HCT116 (cell line): ENCODE data around the gene PSTPIP1.

Source experiments
- CEBPB ChIP-seq: IDR thresholded peaks from 2 replicates; pipeline ENCODE4 v1.6.1; 2012; ENCODE audit warnings: low read depth
- ELF1 ChIP-seq: IDR thresholded peaks from 2 replicates; pipeline ENCODE4 v1.6.1; 2012; ENCODE audit warnings: low read depth, borderline replicate concordance
- EZH2 ChIP-seq: fragments of 200-600 bp; sonication (generic); IDR thresholded peaks from 2 replicates; pipeline ENCODE4 v1.6.1; 2017; ENCODE audit warnings: antibody characterized with exemption, mixed run types
- EZH2phosphoT487 ChIP-seq: fragments of 200-600 bp; IDR thresholded peaks from 2 replicates; pipeline ENCODE4 v1.6.1; 2018; ENCODE audit warnings: antibody characterized with exemption, borderline replicate concordance
- FOSL1 ChIP-seq: IDR thresholded peaks from 2 replicates; pipeline ENCODE4 v1.6.1; 2012; ENCODE audit warnings: low read depth
- JUND ChIP-seq: IDR thresholded peaks from 2 replicates; pipeline ENCODE4 v1.6.1; 2012
- POLR2AphosphoS5 ChIP-seq: IDR thresholded peaks from 2 replicates; pipeline ENCODE4 v1.6.1; 2011; ENCODE audit warnings: mild to moderate bottlenecking, low read depth, low read length, moderate library complexity
- SP1 ChIP-seq: IDR thresholded peaks from 2 replicates; pipeline ENCODE4 v1.6.1; 2012; ENCODE audit warnings: low read depth
- TCF7L2 ChIP-seq: IDR thresholded peaks from 2 replicates; pipeline ENCODE4 v1.7.0; 2011; ENCODE audit warnings: borderline replicate concordance, inconsistent platforms; ENCODE audit not compliant: insufficient read depth, insufficient read length; ENCODE audit errors: extremely low read depth
- TF ChIP-seq, protein P1 (sequence below), 3 experiments: fragments of 200-600 bp in 1 of 3; sonication (generic) in 1 of 3; IDR thresholded peaks in 2 of 3; conservative IDR thresholded peaks in 1 of 3; 2 replicates each; pipeline ENCODE4 v1.5.1; 2012 to 2017; ENCODE audit warnings: low read depth in 2 of 3, low read length in 2 of 3, antibody characterized with exemption in 1 of 3, borderline replicate concordance in 1 of 3, control low read depth in 1 of 3, mild to moderate bottlenecking in 1 of 3, mixed read lengths in 1 of 3, mixed run types in 1 of 3, moderate library complexity in 1 of 3; ENCODE audit not compliant: insufficient read depth in 1 of 3
- TF ChIP-seq, protein P2 (sequence below): IDR thresholded peaks from 2 replicates; pipeline ENCODE4 v1.6.1; 2012; ENCODE audit warnings: low read depth
- TF ChIP-seq, protein P3 (sequence below): IDR thresholded peaks from 2 replicates; pipeline ENCODE4 v1.6.1; 2012

DNA sequence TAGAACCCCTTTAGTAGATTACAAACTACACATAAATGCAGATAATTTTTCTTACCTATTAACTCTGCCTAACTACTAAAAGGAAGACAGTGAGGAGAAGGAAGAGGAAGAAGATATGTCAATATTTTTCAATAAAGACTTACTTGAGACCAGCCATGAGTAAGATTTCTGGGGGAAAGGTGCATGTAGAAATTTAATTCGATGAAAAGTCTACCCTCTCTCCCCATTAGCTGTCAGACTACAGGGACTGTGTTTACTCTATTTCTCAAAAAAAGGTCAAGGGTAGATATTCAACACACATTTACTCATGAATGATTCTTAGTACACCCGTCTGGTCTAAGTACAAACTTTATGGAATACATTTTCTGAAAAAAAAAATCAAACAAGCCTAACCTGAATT is 69.1 kb downstream of the PSTPIP1 start:
- TF ChIP-seq POLR2AphosphoS5 = no peak
- TF ChIP-seq EZH2phosphoT487 = no peak
- TF ChIP-seq, protein P1, sequence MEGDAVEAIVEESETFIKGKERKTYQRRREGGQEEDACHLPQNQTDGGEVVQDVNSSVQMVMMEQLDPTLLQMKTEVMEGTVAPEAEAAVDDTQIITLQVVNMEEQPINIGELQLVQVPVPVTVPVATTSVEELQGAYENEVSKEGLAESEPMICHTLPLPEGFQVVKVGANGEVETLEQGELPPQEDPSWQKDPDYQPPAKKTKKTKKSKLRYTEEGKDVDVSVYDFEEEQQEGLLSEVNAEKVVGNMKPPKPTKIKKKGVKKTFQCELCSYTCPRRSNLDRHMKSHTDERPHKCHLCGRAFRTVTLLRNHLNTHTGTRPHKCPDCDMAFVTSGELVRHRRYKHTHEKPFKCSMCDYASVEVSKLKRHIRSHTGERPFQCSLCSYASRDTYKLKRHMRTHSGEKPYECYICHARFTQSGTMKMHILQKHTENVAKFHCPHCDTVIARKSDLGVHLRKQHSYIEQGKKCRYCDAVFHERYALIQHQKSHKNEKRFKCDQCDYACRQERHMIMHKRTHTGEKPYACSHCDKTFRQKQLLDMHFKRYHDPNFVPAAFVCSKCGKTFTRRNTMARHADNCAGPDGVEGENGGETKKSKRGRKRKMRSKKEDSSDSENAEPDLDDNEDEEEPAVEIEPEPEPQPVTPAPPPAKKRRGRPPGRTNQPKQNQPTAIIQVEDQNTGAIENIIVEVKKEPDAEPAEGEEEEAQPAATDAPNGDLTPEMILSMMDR (IDR thresholded peaks at IDR 0.05 in 2 of 3, conservative IDR thresholded peaks at IDR 0.05 in 1 of 3; ENCODE audit: borderline replicate concordance in 1 of 3, insufficient read depth in 1 of 3, low read depth in 2 of 3, low read length in 2 of 3) = no peak
- no peak for TF ChIP-seq ELF1
- TF ChIP-seq, protein P2, sequence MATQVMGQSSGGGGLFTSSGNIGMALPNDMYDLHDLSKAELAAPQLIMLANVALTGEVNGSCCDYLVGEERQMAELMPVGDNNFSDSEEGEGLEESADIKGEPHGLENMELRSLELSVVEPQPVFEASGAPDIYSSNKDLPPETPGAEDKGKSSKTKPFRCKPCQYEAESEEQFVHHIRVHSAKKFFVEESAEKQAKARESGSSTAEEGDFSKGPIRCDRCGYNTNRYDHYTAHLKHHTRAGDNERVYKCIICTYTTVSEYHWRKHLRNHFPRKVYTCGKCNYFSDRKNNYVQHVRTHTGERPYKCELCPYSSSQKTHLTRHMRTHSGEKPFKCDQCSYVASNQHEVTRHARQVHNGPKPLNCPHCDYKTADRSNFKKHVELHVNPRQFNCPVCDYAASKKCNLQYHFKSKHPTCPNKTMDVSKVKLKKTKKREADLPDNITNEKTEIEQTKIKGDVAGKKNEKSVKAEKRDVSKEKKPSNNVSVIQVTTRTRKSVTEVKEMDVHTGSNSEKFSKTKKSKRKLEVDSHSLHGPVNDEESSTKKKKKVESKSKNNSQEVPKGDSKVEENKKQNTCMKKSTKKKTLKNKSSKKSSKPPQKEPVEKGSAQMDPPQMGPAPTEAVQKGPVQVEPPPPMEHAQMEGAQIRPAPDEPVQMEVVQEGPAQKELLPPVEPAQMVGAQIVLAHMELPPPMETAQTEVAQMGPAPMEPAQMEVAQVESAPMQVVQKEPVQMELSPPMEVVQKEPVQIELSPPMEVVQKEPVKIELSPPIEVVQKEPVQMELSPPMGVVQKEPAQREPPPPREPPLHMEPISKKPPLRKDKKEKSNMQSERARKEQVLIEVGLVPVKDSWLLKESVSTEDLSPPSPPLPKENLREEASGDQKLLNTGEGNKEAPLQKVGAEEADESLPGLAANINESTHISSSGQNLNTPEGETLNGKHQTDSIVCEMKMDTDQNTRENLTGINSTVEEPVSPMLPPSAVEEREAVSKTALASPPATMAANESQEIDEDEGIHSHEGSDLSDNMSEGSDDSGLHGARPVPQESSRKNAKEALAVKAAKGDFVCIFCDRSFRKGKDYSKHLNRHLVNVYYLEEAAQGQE = no peak
- TF ChIP-seq TCF7L2 = no peak
- TF ChIP-seq JUND = no peak
- TF ChIP-seq, protein P3, sequence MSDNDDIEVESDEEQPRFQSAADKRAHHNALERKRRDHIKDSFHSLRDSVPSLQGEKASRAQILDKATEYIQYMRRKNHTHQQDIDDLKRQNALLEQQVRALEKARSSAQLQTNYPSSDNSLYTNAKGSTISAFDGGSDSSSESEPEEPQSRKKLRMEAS = no peak
- no peak for TF ChIP-seq SP1
- TF ChIP-seq CEBPB = no peak
- TF ChIP-seq EZH2 = no peak
- no peak for TF ChIP-seq FOSL1
